SK-N-SH treated with all-trans-retinoic acid at 6 μM for 48 hours (cell line): ENCODE data around the gene LRFN2.

ENCODE experiments used
- ATAC-seq: fragments of 200-7000 bp; cut with Tn5 transposase; 3 replicates; pipeline ENCODE4 v1.9.1; 2020; ENCODE audit warnings: mild to moderate bottlenecking, moderate library complexity
- ARNTL ChIP-seq: fragments of 450-650 bp; formaldehyde crosslinking; IDR thresholded peaks from 2 replicates; pipeline ENCODE4 v1.5.0; 2020; ENCODE audit warnings: low read depth, mild to moderate bottlenecking, moderate library complexity, borderline replicate concordance
- BACH2 ChIP-seq: fragments of 250-450 bp; sonication (Bioruptor Pico); IDR thresholded peaks from 2 replicates; pipeline ENCODE4 v1.9.0; 2021; ENCODE audit warnings: mild to moderate bottlenecking, borderline replicate concordance
- CREB5 ChIP-seq: fragments of 250-450 bp; sonication (Bioruptor Pico); IDR thresholded peaks from 2 replicates; pipeline ENCODE4 v1.5.1; 2020; ENCODE audit warnings: low read depth, mild to moderate bottlenecking, moderate library complexity
- CSDC2 ChIP-seq: fragments of 250-450 bp; sonication (Bioruptor Pico); IDR thresholded peaks from 2 replicates; pipeline ENCODE4 v1.5.0; 2020; ENCODE audit warnings: mild to moderate bottlenecking, moderate library complexity
- CSRNP3 ChIP-seq: fragments of 250-450 bp; sonication (Bioruptor Pico); IDR thresholded peaks from 2 replicates; pipeline ENCODE4 v1.5.1; 2021; ENCODE audit warnings: mild to moderate bottlenecking, moderate library complexity
- ESRRG ChIP-seq: fragments of 250-450 bp; sonication (Bioruptor Pico); IDR thresholded peaks from 2 replicates; pipeline ENCODE4 v1.6.1; 2021; ENCODE audit warnings: mild to moderate bottlenecking
- GLIS3 ChIP-seq: fragments of 250-450 bp; sonication (Bioruptor Pico); IDR thresholded peaks from 2 replicates; pipeline ENCODE4 v1.5.0; 2020; ENCODE audit warnings: mild to moderate bottlenecking, moderate library complexity
- ISL1 ChIP-seq: fragments of 250-450 bp; sonication (Bioruptor Pico); IDR thresholded peaks from 2 replicates; pipeline ENCODE4 v2.1.2; 2022; ENCODE audit warnings: mild to moderate bottlenecking, moderate library complexity
- OSR1 ChIP-seq: fragments of 250-450 bp; sonication (Bioruptor Pico); IDR thresholded peaks from 2 replicates; pipeline ENCODE4 v1.8.0; 2022; ENCODE audit warnings: moderate library complexity, mild to moderate bottlenecking, inconsistent platforms
- POU6F1 ChIP-seq: fragments of 250-450 bp; sonication (Bioruptor Pico); IDR thresholded peaks from 2 replicates; pipeline ENCODE4 v1.8.0; 2021; ENCODE audit warnings: low read depth, mild to moderate bottlenecking, moderate library complexity, borderline replicate concordance
- PPARA ChIP-seq: fragments of 250-450 bp; sonication (Bioruptor Pico); IDR thresholded peaks from 2 replicates; pipeline ENCODE4 v1.5.0; 2020; ENCODE audit warnings: mild to moderate bottlenecking, borderline replicate concordance
- RARB ChIP-seq: fragments of 250-450 bp; sonication (Bioruptor Pico); IDR thresholded peaks from 2 replicates; pipeline ENCODE4 v1.8.0; 2021; ENCODE audit warnings: mild to moderate bottlenecking, moderate library complexity
- SNAI2 ChIP-seq: fragments of 250-450 bp; sonication (Bioruptor Pico); IDR thresholded peaks from 2 replicates; pipeline ENCODE4 v1.5.0; 2020; ENCODE audit warnings: mild to moderate bottlenecking, moderate library complexity
- TCF4 ChIP-seq: fragments of 250-450 bp; sonication (Bioruptor Pico); IDR thresholded peaks from 2 replicates; pipeline ENCODE4 v1.8.0; 2021; ENCODE audit warnings: mild to moderate bottlenecking, moderate library complexity, borderline replicate concordance
- TOX ChIP-seq: fragments of 250-450 bp; sonication (Bioruptor Pico); IDR thresholded peaks from 2 replicates; pipeline ENCODE4 v1.8.0; 2021; ENCODE audit warnings: mild to moderate bottlenecking, moderate library complexity, borderline replicate concordance
- TSHZ2 ChIP-seq: fragments of 250-450 bp; sonication (Bioruptor Pico); IDR thresholded peaks from 2 replicates; pipeline ENCODE4 v1.5.0; 2020; ENCODE audit warnings: mild to moderate bottlenecking, moderate library complexity
- ZC3H10 ChIP-seq: fragments of 250-450 bp; sonication (Bioruptor Pico); IDR thresholded peaks from 2 replicates; pipeline ENCODE4 v1.5.1; 2021; ENCODE audit warnings: mild to moderate bottlenecking, moderate library complexity
- ZFP3 ChIP-seq: fragments of 250-450 bp; sonication (Bioruptor Pico); IDR thresholded peaks from 2 replicates; pipeline ENCODE4 v1.5.0; 2020; ENCODE audit warnings: mild to moderate bottlenecking, moderate library complexity
- ZFP30 ChIP-seq: fragments of 450-650 bp; formaldehyde crosslinking; IDR thresholded peaks from 2 replicates; pipeline ENCODE4 v1.5.0; 2022; ENCODE audit warnings: mild to moderate bottlenecking, moderate library complexity
- ZNF565 ChIP-seq: fragments of 450-650 bp; formaldehyde crosslinking; conservative IDR thresholded peaks from 2 replicates; pipeline ENCODE4 v1.5.0; 2020; ENCODE audit warnings: low read depth, mild to moderate bottlenecking, moderate library complexity
- ZNF8 ChIP-seq: fragments of 450-650 bp; formaldehyde crosslinking; IDR thresholded peaks from 2 replicates; pipeline ENCODE4 v1.5.0; 2020; ENCODE audit warnings: mild to moderate bottlenecking, moderate library complexity

The LRFN2 gene

GRCh38 chr6:40394381-40394780 lies 192.8 kb downstream of the LRFN2 start (continued):
- no peak for TF ChIP-seq CSRNP3 (CRISPR knock-in tag)
- TF ChIP-seq CSDC2 (CRISPR knock-in tag), result no peak
- no peak for TF ChIP-seq POU6F1 (CRISPR knock-in tag)
- no peak for TF ChIP-seq ZNF8 (CRISPR knock-in tag)
- no peak for TF ChIP-seq CREB5 (CRISPR knock-in tag)
- TF ChIP-seq SNAI2 (CRISPR knock-in tag), result no peak
- no peak for TF ChIP-seq ZFP30 (CRISPR knock-in tag)
- no peak for TF ChIP-seq BACH2
- TF ChIP-seq ZC3H10 (CRISPR knock-in tag), result no peak
- no peak for TF ChIP-seq ISL1 (CRISPR knock-in tag)

GRCh38 chr6:40393641-40394040 lies 193.5 kb downstream of the LRFN2 start:
- no peak for ATAC-seq
- TF ChIP-seq BACH2, result no peak

GRCh38 chr6:40392589-40392988 lies 194.6 kb downstream of the LRFN2 start:
- TF ChIP-seq POU6F1 (CRISPR knock-in tag), result no peak
- no peak for TF ChIP-seq RARB (CRISPR knock-in tag)
- TF ChIP-seq TOX (CRISPR knock-in tag), result no peak
- TF ChIP-seq GLIS3 (CRISPR knock-in tag), result no peak
- TF ChIP-seq PPARA, result no peak
- TF ChIP-seq ARNTL (CRISPR knock-in tag), result no peak
- TF ChIP-seq CREB5 (CRISPR knock-in tag), result no peak
- TF ChIP-seq ZC3H10 (CRISPR knock-in tag), result no peak
- no peak for TF ChIP-seq BACH2
- no peak for TF ChIP-seq ZFP3 (CRISPR knock-in tag)
- no peak for TF ChIP-seq CSDC2 (CRISPR knock-in tag)
- TF ChIP-seq ESRRG, result no peak
- no peak for TF ChIP-seq OSR1 (CRISPR knock-in tag)
- TF ChIP-seq, all 23 proteins: peak for 0
- ATAC-seq, result no peak

- ATAC-seq, result no peak
- TF ChIP-seq CSDC2 (CRISPR knock-in tag), result no peak
- TF ChIP-seq ZNF565 (CRISPR knock-in tag), result no peak
- TF ChIP-seq CSRNP3 (CRISPR knock-in tag), result no peak
- TF ChIP-seq ZFP30 (CRISPR knock-in tag), result no peak
- TF ChIP-seq OSR1 (CRISPR knock-in tag), result no peak
- TF ChIP-seq ARNTL (CRISPR knock-in tag), result no peak
- no peak for TF ChIP-seq POU6F1 (CRISPR knock-in tag)
- no peak for TF ChIP-seq TSHZ2 (CRISPR knock-in tag)
- TF ChIP-seq SNAI2 (CRISPR knock-in tag), result no peak
- TF ChIP-seq TOX (CRISPR knock-in tag), result no peak
- no peak for TF ChIP-seq PPARA
- no peak for TF ChIP-seq ZFP3 (CRISPR knock-in tag)
- TF ChIP-seq ZC3H10 (CRISPR knock-in tag), result no peak
- TF ChIP-seq RARB (CRISPR knock-in tag), result no peak
- no peak for TF ChIP-seq TCF4 (CRISPR knock-in tag)
Observed at GRCh38 chr6:40391851-40392517, 195.2 kb downstream of the LRFN2 start.
